Left lung (tissue), 10 donors: ENCODE data around the gene CCDC61. TPM values are rescaled to one million over a fixed set of nuclear protein-coding genes. Genes with fewer than 3 reads are reported as not detected.

ENCODE experiments used
- ATAC-seq: fragments of 200-7000 bp; cut with Tn5 transposase; one replicate; pipeline ENCODE4 v1.9.1; 2020; ENCODE audit warnings: moderate library complexity
- DNase-seq, 4 donors: peaks; one replicate each; pipeline ENCODE4 v3.0.0-alpha.2; 2013 to 2020
- H3K27ac ChIP-seq, 2 donors: fragments of 200-600 bp; sonication (generic) in 1 of 2; one replicate each; pipeline versions ENCODE4 v1.5.0 to v1.8.0; 2020 to 2021
- H3K27me3 ChIP-seq, 2 donors: fragments of 200-600 bp; sonication (generic) in 1 of 2; one replicate each; pipeline versions ENCODE4 v1.5.0 to v1.8.0; 2020 to 2021
- H3K36me3 ChIP-seq, 2 donors: fragments of 200-600 bp; sonication (generic) in 1 of 2; one replicate each; pipeline versions ENCODE4 v1.5.0 to v1.8.0; 2020 to 2021
- H3K4me1 ChIP-seq, 2 donors: fragments of 200-600 bp; one replicate each; pipeline ENCODE4 v1.8.0; 2021
- H3K4me3 ChIP-seq, 2 donors: fragments of 200-600 bp; sonication (generic) in 1 of 2; one replicate each; pipeline versions ENCODE4 v1.5.0 to v1.8.0; 2020 to 2021; ENCODE audit warnings: mild to moderate bottlenecking in 1 of 2
- H3K9me3 ChIP-seq, 2 donors: fragments of 200-600 bp; sonication (generic) in 1 of 2; one replicate each; pipeline versions ENCODE4 v1.5.0 to v1.8.0; 2020 to 2021
- intact Hi-C, 2 donors: fragments of 100-400 bp; cut with DNase I; formaldehyde crosslinking; loops; one replicate each; pipeline versions ENCODE4 v1.11.2 to v1.14.2; 2022
- microRNA-seq, 2 donors: library from miRNA; unstranded; fragments of <30 nt; microRNA quantifications; one replicate each; pipeline ENCODE4, GENCODE V29; 2019
- polyA plus RNA-seq, 6 donors: library from polyadenylated mRNA; unstranded; fragments of 120-200 nt; gene quantifications; one replicate each; pipeline ENCODE4 v1.2.1, GENCODE V29; 2013; ENCODE audit not compliant: insufficient read length in 6 of 6
- total RNA-seq, 2 donors: library from RNA; stranded (reverse); fragmentation: NEBNext Ultra II Directional; extraction: Animal tissue kit (Norgen Biotek cat#: 25700); gene quantifications; one replicate each; pipeline ENCODE4 v1.2.1, GENCODE V29; 2021
- TF ChIP-seq, protein P1 (sequence below), 2 donors: fragments of 200-600 bp; sonication (generic) in 1 of 2; IDR thresholded peaks; one replicate each; pipeline versions ENCODE4 v1.5.0 to v1.8.0; 2021; ENCODE audit warnings: antibody characterized with exemption in 2 of 2
- donor health status: DM: no; HTN: yes; CAD: no.
- donor health status: DM: no; HTN: no; CAD: no.

CCDC61 gene
- total and polyA plus RNA-seq, 8 donors: 12.1 to 17.3 (median 15.1) TPM

DNA sequence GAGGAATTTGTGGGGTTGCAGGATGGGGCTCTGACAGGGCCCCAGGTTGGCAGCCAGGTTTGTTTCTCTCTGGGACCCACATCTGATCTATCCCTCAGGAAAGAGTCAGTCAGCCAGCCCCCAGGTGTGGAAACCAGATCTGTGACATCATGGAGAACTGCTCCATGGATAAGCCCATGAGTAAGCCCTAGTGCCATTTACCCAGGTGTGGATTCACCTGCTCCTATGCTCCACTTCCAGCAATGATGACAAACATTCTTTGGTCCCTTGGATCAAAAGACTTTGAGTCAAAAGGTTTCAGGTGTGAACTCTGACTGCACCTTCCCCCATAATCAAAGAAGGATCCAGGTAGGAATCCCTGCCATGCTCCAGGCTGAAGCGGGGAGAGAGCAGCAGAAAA, 72.4 kb downstream of the CCDC61 start:
- TF ChIP-seq, protein P1, sequence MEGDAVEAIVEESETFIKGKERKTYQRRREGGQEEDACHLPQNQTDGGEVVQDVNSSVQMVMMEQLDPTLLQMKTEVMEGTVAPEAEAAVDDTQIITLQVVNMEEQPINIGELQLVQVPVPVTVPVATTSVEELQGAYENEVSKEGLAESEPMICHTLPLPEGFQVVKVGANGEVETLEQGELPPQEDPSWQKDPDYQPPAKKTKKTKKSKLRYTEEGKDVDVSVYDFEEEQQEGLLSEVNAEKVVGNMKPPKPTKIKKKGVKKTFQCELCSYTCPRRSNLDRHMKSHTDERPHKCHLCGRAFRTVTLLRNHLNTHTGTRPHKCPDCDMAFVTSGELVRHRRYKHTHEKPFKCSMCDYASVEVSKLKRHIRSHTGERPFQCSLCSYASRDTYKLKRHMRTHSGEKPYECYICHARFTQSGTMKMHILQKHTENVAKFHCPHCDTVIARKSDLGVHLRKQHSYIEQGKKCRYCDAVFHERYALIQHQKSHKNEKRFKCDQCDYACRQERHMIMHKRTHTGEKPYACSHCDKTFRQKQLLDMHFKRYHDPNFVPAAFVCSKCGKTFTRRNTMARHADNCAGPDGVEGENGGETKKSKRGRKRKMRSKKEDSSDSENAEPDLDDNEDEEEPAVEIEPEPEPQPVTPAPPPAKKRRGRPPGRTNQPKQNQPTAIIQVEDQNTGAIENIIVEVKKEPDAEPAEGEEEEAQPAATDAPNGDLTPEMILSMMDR (IDR thresholded peaks at IDR 0.05): no peak
- Histone ChIP-seq H3K9me3 (no peaks in the 10 kb centered on the region), H3K36me3 (no peaks in the 10 kb centered on the region), H3K4me3 (no peak overlapping the region), H3K27ac (no peak overlapping the region), H3K27me3 (peaks cover 0 to 67% of the 10 kb centered on the region in 2 donors), H3K4me1 (peaks cover 0 to 6% of the 10 kb centered on the region in 2 donors)
- DNase-seq (no peak), ATAC-seq (no peak)
- intact Hi-C loops: no loop called here

Small RNA genes lying within 50 kb of the gene (microRNA-seq; reads per million reads assigned to microRNA genes)
- 65.1 to 67.7 reads per million in 2 donors for gene MIR769

Other genes with a start within 250 kb of the CCDC61 start
- gene SIX5, start 226.2 kb upstream of the CCDC61 start, total RNA-seq: 10 to 100 TPM; 14.0 to 21.7 TPM
- 10 to 100 TPM; 11.5 to 25.0 (median 20.5) TPM for gene SIX5, start 226.2 kb upstream of the CCDC61 start, polyA plus RNA-seq
- gene DMPK, start 213.0 kb upstream of the CCDC61 start, total RNA-seq: 10 to 100 TPM; 44.6 to 50.0 TPM
- 10 to 100 TPM; 55.3 to 81.7 (median 62.0) TPM for gene DMPK, start 213.0 kb upstream of the CCDC61 start, polyA plus RNA-seq
- 10 to 100 TPM; 49.0 to 49.3 TPM for gene DMWD, start 202.6 kb upstream of the CCDC61 start, total RNA-seq
- gene DMWD, start 202.6 kb upstream of the CCDC61 start, polyA plus RNA-seq: 10 to 100 TPM; 29.6 to 51.4 (median 33.2) TPM
- under 1 TPM in 1 of 2 donors, not detected in 1; 0.13 TPM for gene RSPH6A, start 180.2 kb upstream of the CCDC61 start, total RNA-seq
- gene RSPH6A, start 180.2 kb upstream of the CCDC61 start, polyA plus RNA-seq: under 1 TPM in 1 of 6 donors, not detected in 5; 0.09 TPM
- gene SYMPK, start 132.3 kb upstream of the CCDC61 start, total RNA-seq: 10 to 100 TPM; 69.0 to 69.3 TPM
- 10 to 100 TPM; 65.6 to 77.6 (median 68.7) TPM for gene SYMPK, start 132.3 kb upstream of the CCDC61 start, polyA plus RNA-seq
- 1 to 10 TPM in 1 of 2 donors, under 1 TPM in 1; 0.45 to 1.6 TPM for gene FOXA3, start 131.1 kb upstream of the CCDC61 start, total RNA-seq
- gene FOXA3, start 131.1 kb upstream of the CCDC61 start, polyA plus RNA-seq: 1 to 10 TPM; 1.1 to 3.1 (median 1.6) TPM
- 10 to 100 TPM; 18.0 to 20.3 TPM for gene IRF2BP1, start 109.3 kb upstream of the CCDC61 start, total RNA-seq
- gene IRF2BP1, start 109.3 kb upstream of the CCDC61 start, polyA plus RNA-seq: 10 to 100 TPM; 13.7 to 24.7 (median 19.5) TPM
- gene MYPOP, start 92.9 kb upstream of the CCDC61 start, total RNA-seq: 1 to 10 TPM; 7.2 to 8.7 TPM
- 1 to 10 TPM; 3.6 to 6.9 (median 4.8) TPM for gene MYPOP, start 92.9 kb upstream of the CCDC61 start, polyA plus RNA-seq
- not detected for gene NANOS2, start 80.7 kb upstream of the CCDC61 start, total RNA-seq
- not detected for gene NANOS2, start 80.7 kb upstream of the CCDC61 start, polyA plus RNA-seq
- 10 to 100 TPM in 1 of 2 donors, 1 to 10 TPM in 1; 6.4 to 12.6 TPM for gene NOVA2, start 21.6 kb upstream of the CCDC61 start, total RNA-seq
- gene NOVA2, start 21.6 kb upstream of the CCDC61 start, polyA plus RNA-seq: 10 to 100 TPM in 4 of 6 donors, 1 to 10 TPM in 2; 7.1 to 13.9 (median 11.5) TPM
- 1 to 10 TPM in 1 of 2 donors, under 1 TPM in 1; 0.38 to 6.3 TPM for gene PGLYRP1, start 27.6 kb downstream of the CCDC61 start, total RNA-seq
- 1 to 10 TPM in 2 of 6 donors, under 1 TPM in 4; 0.31 to 2.0 (median 0.89) TPM for gene PGLYRP1, start 27.6 kb downstream of the CCDC61 start, polyA plus RNA-seq
- gene IGFL4, start 45.5 kb downstream of the CCDC61 start, total RNA-seq: not detected
- gene IGFL4, start 45.5 kb downstream of the CCDC61 start, polyA plus RNA-seq: 1 to 10 TPM in 3 of 6 donors, under 1 TPM in 3; 0.48 to 1.2 (median 1.0) TPM
- not detected for gene IGFL3, start 129.2 kb downstream of the CCDC61 start, total RNA-seq
- gene IGFL3, start 129.2 kb downstream of the CCDC61 start, polyA plus RNA-seq: not detected
- 1 to 10 TPM in 1 of 2 donors, not detected in 1; 1.8 TPM for gene IGFL2, start 152.8 kb downstream of the CCDC61 start, total RNA-seq
- 1 to 10 TPM in 4 of 6 donors, under 1 TPM in 2; 0.28 to 1.4 (median 1.2) TPM for gene IGFL2, start 152.8 kb downstream of the CCDC61 start, polyA plus RNA-seq
- under 1 TPM in 1 of 2 donors, not detected in 1; 0.35 TPM for gene IGFL1, start 234.3 kb downstream of the CCDC61 start, total RNA-seq
- gene IGFL1, start 234.3 kb downstream of the CCDC61 start, polyA plus RNA-seq: not detected